Right forelimb (tissue), 1 donor: ENCODE measurements around the gene ACER3.
"Not testable (repeated sequence)": the region's sequence is repeated elsewhere in the genome, so short reads cannot be mapped to it uniquely, and the experiment has no call there.

Experiments
- DNase-seq: peaks from one replicate; pipeline ENCODE4 v3.0.0-alpha.2; 2018

Gene ACER3

DNA sequence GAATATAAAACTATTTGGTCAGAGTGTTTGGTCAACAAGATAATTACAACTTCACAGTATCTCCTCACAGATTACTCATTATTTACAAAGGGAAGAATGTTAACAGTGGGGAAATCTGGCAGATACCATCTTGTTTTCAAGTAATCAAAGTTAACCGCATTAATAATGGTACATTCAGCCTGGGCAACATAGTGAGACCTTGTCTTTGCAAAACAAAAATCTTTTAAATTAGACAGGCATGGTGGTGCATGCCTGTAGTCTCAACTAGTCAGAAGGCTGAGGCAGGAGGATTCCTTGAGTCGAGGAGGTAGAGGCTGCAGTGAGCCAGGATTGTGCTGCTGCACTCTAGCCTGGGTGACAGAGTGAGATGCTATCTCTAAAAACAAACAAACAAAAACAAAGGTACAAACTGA, 78.5 kb downstream of the ACER3 start:
- DNase-seq = no peak

DNA sequence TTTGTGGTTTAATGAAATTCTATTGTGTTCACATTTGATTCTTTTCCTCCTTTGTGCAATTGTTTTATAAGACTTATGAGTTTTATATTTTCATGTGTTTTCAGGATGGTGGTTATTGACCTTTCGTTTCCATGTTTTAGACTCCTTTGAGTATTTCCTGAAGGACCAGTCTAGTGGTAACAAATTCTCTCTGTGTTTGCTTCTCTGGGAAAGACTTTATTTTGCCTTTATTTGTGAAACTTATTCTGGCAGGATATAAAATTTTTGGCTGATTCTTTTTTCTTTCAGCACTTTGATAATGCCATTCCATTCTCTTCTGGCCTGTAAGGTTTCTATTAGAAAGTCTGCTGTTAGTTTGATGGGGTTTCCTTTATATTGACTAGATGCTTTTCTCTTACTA, 83.5 kb downstream of the ACER3 start:
- no peak for DNase-seq

DNA sequence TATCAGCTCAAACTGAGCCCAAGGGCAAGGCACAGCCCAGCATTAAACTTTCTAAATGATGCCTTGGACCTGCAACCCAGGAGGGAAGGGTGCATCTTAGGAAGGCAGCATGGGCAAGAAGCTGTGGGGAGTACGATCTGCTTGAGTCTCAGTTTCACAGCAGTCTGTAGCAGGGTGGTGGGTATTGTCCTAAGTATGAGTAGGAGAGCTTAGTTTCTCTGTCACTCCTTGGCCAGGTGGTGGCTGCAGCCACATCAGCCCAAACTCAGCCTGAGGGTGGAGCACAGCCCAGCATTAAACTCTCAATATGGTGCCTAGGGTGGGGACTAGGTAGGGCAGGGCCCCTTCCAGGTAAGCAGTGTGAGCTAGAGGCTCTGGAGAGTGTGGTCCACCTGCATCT, 85.5 kb downstream of the ACER3 start:
- DNase-seq = no peak

DNA sequence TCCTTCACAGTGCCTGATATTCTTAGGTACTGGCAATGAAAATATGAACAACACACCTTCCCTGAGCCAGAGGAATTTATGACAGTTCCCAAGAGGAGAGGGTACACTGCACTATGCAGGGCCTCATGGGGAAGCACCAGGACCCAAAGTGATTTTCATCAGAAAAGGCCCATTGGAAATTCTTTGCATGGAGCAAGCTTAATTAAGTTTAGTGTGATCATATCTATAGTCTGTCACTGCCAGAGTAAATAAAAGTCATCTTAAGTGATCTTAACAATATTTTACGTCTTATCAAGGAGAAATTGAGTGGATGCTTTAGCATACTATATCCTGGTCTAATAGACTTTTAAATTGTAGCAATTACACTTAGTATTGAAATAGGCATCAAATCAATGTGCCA, 86.5 kb downstream of the ACER3 start:
- DNase-seq = no peak

DNA sequence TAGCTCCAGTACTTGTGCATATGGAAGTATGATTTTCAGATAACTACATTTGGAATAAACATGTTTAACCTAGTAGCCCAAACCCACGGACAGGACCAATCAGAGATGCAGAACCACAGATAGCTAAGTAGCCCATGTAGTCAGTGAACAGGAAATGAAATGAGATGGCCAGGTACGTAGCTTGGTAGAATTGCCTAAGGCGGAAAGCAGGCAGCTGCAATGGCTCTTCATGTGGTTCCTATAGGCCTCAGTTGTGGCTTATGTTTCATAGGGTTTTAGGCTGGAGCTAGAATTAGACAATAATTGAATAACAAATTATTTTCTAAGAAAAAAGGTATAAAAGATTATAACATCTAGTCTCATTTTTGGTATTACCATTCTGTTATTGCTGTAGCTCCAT, 87.1 kb downstream of the ACER3 start:
- DNase-seq = no peak

DNA sequence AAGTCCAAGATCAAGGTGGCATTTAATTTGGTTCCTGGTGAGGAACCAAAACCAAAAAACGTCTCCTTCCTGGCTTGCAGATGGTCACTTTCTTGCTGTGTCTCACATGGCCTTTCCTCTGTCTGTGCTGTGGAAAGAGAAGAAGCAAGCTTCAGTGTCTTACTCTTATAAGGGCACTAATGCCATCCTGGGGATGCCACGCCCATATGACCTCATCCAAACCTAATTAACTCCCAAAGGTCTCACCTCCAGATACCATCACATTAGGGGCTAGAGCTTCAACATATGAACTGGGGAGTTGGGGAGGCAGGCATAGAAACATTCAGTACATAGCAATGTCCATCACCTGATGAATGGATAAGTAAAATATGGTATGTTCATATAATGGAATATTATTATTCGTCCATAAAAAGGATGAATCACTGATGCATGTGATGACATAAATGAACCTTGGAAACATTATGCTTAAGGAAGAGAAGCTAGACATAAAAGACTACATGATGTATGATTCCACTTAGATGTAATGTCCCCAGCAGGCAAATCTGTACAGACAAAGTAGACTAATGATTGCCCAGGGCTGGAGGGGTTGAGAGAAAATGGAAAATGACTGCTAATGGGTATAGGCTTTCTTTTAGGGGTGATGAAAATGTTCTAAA, 94.9 kb downstream of the ACER3 start:
- DNase-seq = no peak

DNA sequence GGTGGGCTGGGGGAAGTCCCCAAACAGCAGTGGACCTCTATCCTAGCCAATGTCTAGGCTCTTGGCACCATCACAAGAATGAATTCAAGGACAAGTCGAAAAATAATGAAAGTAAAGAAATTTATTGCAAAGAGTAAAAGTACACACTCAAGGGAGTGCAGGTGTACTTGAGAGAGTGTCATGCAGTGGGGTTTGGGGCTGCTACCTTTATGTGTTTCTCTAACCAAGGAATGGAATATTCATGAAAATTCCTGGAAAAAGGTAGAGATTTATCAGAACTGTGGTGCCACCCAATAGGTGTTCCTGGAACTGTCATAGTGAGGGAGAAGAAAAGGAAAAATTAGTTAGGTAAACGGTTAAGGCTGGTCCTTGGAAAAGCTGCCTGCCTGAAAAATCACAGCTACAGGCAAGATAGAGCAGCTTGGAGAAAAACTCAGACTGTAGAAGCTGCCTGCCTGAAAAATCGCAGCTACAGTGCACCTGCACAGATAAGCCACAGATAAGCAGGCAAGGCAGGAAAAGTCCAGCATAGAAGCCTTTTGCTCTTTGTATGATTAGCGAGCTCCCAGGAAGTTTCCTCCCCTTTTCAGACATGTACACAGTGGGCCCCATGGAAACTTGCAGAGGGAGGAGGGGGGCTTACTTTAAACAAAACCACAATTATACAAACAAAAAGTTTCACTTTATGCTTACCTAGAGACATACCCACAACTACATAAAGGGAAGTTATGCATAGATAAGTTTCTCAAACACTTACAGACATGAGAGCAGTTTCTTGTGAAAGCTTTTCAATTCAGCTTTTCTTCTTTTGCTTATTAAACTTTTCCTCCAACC, 102.1 kb downstream of the ACER3 start:
- no peak for DNase-seq

DNA sequence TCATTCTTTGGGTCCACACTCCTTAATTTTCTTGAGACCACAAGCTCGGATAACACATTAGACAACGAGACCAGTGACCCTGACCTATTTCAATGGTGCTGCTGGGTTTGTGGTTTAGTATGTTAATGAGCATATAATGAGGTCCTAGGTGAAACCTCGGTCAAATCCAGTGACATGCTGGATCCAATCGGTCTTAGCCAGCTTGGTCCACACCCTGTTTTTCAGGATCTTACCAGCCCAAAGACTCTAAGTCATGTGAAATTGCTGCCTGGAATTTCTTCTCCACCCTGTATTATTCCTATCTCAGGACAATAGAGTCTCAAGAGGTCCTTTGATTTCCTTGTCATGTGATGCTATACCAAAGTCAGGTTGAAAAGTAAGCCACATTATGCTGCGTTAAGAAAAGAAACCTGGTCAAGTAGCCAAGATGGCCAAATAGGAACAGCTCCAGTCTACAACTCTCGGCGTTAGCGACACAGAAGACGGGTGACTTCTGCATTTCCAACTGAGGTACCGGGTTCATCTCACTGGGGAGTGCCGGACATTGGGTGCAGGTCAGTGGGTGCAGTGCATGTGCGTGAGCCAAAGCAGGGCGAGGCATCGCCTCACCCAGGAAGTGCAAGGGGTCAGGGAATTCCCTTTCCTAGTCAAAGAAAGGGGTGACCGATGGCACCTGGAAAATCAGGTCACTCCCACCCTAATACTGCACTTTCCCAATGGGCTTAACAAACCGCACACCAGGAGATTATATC, 102.9 kb downstream of the ACER3 start:
- DNase-seq = not testable (repeated sequence)

DNA sequence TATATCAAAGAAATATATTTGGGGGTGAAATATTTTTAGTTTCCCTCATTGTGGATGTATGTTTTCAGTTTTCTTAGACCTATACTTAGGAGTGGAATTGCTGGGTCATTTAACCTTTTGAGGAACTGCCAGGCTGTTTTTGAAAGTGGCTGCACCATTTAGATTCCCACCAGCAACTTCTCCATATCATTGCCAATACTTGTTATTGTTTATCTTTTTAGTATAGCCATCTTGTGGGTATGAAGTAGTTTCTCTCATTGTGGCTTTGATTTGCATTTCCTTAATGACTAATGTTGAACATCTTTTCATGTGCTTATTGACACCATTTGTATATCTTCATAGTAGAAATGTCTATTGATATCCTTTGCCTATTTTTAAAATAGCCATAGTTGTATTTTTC, 111.3 kb downstream of the ACER3 start:
- DNase-seq = no peak

DNA sequence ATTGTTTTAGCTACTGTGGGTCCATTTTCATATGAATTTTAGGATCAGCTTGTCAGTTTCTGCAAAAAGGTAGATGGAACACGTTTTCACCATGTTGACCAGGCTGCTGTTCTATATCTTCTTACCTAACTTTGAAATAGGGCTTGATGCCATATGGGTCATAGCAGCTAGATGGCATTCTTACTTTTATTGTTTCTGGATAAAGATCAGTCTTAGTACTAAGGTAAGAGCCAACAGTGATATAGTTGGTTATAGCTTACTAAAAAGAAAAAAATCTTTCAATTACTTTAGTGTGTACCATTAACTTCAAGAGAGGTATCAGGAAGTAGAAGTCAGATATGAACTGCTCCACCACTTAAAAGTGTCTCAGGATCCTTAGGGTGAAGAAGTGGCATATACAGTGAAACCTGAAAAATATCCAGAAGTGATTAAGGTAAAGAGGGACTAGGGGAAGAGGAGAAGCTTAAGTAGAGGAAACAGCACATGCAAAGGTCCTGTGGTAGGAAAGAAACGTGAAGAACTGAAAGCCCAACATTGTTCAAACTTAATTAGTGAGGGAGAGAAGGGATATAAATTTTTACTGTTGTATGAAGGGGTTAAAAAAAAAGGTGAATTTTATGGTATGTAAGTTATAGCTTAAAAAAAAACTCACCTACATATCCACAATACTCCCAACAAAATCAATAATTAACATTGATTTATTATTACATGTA, 113.6 kb downstream of the ACER3 start:
- DNase-seq = no peak

DNA sequence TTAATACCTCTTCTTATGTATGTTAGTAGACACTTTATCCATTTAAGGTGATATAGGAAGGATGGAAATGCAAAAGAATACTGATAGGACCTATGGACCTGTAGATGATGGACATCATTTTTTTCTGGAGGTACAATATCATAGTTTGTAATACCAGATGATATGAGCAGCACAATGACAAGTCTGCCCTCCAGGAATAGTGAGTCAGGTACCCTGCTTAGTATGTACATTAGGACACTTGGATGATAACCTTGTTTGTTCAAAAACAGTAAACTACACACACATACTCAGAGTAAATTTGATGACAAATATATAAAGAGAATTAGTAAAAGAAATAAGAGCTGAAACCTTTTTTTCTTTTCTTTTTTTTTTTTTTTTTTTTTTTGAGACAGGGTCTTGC, 114.8 kb downstream of the ACER3 start:
- DNase-seq = no peak

DNA sequence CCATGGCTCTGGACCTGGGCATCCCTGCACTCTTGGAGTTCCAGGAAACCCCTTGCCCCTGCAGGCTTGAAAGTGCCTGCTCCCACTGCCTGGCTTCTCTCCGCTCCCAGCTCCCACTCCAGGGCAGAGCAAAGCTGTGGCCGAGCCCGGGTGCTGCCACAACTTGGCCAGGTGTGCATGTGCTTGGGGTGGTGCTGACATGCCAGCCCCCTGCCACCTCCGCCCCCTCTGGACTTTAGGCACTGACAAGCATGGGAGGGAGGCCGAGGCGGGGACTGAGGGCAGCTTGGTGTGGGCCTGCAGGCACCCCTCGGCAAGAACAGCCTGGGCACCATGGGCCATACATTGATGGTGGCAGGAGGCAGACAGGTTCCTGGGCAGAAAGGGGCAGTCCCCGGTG, 117.1 kb downstream of the ACER3 start:
- no peak for DNase-seq

DNA sequence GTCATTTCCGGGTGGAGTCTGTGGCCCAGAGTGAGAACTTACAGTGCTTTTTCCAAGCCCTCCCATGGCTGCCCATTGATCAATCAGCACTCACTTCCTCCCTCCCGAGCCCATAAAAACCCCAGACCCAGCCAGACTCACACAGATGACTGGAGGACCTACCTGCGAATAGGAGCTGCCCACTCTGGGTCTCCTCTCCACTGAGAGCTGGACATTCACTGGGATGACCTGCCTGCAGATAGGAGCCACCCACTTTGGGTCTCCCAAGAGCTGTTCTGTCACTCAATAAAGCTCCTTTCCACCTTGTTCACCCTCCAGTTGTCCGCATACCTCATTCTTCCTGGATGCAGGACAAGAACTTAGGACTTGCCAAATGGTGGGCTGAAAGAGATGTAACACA, 117.5 kb downstream of the ACER3 start:
- no peak for DNase-seq

DNA sequence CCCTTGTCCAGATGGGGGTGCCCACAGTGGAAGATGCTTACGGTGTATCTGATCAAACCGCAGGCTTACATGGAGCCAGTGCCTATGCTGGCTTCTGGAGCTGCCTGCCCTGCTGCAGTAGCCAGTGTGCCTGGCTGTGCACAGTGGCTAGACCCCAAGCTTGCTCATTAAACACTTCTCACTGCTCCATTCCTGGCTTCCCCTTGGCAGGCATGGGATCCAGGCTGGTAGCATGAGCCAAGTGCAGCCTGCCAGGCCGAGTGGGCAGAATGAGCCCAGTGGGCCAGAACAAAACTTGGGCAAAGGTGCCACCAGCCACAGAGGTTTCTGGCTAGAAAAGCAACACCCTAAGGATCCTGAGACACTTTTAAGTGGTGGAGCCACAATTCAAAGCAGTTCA, 118.1 kb downstream of the ACER3 start:
- DNase-seq = no peak

DNA sequence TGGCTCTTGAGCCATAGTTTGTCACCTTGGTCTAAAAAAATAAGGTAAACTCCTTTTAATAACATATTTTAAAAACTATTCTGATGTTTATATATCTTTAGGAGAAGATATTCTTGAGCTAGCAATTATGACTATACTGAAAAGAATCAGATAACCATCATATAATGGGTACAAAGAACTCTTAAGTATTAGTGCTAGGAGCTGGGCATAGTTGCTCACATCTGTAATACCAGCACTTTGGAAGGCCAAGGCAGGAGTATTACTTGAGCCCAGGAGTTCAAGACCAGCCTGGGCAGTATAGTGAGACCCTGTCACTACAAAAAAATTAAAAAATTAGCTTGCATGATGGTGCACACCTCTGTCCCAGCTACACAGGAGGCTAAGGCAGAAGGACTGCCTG, 119.5 kb downstream of the ACER3 start:
- DNase-seq = no peak

DNA sequence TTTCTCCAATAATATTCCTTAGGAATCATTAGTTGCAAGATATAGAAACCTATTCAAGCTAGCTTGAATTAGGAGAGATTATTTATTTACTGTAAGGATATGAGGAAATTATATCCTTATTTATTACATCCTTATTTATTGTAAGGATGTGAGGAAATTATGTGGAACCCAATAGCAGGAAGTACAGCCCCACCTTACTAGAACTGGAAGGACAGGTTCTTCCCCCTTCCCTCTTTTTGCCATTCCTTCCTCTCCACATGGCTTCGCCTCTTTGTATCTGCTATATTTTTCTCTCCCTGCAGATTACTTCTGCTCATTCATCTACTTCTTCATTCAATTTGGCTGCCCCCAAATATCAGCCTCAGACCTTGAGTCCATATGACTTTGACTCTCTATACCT, 124.0 kb downstream of the ACER3 start:
- DNase-seq = no peak

DNA sequence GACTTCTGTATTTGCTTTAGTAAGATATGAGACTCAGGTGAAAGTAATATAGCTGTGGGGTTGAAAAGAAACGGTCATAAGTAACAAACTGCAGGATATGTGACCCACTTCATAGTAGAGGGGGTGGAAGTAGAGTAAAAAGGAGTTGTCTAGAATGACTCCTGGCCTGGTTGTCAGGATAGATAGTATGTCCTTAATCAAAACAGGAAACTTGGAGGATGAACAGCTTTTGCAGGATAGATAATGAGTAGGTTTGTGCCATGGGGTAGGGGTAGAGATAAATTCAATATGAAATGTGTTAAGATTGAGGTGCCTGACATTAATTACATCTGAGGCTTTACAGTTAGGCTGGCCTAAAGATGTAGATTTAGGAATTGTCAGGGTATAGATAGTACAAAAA, 126.5 kb downstream of the ACER3 start:
- no peak for DNase-seq

DNA sequence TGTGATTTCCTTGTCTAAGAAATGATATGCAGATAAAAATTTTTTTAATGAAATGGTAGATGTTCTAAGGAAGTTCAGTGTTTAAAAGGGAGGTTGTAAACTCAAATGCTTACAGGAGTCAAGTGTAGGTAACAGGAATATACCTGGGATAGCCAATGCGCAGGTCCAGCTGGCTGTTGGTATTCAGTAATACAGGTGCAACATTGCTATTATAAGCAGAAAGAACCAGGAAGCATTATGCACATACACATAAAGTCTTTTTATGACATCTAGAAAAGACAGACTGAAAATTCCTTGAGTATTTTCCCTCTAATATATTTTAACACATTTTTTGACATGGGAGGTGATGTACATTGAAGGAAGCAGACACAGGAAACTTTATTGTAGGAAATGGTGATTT, 129.9 kb downstream of the ACER3 start:
- no peak for DNase-seq

DNA sequence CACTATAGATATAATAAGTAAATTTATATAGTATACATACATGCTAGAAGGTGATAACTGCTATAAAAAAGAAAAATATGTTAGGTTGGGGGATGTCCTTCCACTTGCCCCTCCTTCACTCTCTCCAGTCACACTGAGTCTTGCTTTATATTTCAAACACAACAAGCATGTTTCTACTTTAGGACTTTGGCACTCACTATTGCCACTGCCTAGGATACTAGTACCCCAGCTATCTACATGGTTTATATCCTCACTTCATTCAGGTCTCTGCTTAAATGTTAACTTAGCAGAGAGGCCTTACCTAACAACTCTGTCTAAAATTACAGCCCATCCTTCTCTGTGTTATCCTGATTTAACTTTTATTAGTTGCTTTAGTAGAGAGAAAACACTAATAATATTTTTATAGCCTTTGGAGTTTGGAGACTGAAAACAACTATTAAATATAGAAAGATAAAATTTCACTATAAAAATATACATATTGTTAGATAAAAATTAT, 134.4 kb downstream of the ACER3 start:
- no peak for DNase-seq

DNA sequence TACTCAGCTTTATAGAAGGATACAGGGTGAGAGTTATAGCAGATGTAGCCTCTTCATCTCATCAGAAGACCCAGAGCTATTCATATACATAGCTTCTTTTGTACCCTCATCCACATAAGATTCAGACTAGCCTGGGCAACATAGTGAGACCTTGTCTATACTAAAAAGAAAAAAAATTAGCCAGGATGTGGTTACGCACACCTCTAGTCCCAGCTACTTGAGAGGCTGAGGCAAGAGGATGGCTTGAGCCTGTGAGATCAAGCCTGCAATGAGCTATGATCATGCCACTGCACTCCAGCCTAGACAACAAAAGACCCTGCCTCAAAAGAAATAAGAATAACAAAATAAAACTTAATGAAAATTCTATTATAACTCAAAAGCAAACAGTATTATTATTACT, 136.8 kb downstream of the ACER3 start:
- DNase-seq = no peak

DNA sequence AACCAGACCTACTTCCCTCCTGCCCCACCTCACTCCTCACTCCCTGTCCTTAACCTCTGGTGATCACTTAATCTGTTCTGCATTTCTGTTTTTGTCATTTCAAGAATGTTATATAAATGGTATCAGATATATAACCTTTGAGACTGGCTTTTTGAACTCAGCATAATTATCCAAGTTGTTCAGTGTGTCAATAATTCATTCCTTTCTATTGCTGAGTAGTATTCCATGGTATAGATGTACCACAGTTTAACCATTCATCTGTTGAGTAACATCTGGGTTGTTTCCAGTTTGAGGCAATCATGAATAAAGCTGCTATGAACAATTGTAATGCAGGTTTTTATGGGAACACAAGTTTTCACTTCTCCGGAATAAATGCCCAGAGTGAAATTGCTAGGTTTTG, 138.9 kb downstream of the ACER3 start:
- no peak for DNase-seq

DNA sequence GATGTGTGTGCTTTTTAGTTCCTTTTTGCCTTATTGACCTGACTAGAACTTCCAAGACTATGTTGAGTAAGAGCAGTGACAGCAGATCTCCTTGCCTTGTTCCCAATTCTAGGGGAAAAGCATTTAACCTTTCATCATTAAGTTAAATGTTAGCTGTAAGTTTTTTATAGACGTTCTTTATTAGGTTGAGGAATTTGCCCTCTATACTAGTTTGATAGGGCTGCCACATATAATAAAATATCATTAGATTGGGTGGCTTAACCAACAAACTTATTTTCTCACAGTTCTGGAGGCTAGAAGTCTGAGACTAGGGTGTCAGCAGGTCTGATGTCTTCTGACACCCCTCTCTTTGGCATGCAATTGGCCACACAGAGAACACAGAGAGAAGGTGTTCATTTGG, 140.9 kb downstream of the ACER3 start:
- no peak for DNase-seq

DNA sequence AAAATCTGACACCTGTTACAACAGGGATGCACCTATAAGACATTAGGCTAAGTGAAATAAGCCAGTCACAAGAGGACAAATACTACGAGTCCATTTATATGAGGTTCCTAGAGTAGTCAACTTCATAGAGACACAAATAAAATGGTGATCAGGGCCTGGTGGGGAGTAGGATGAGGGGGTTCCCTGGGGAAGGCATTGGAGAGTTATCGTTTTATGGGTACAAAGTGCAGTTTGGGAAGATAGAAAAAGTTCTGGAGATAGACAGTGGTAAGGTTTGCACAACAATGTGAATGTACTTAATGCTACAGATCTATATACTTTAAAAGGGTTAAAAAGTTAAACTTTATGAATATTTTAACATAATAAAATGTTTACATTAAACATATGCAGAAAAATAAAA, 142.1 kb downstream of the ACER3 start:
- DNase-seq = no peak
